Smooth muscle cell (in vitro differentiated cells): ENCODE data around the gene MAP7D2. TPM values are rescaled to one million over a fixed set of nuclear protein-coding genes. Genes with fewer than 3 reads are reported as not detected.

Experiments
- DNase-seq: peaks from one replicate; lab custom pipeline; 2025; ENCODE audit not compliant: unreplicated experiment; lab: John Stamatoyannopoulos, UW
- H2AFZ ChIP-seq: fragments of 200-600 bp; sonication (generic); 2 replicates; pipeline ENCODE4 v1.6.0; 2016; ENCODE audit warnings: antibody characterized with exemption, low read depth, mild to moderate bottlenecking
- H3F3A ChIP-seq: fragments of 200-600 bp; sonication (generic); 2 replicates; pipeline ENCODE4 v1.6.0; 2017; ENCODE audit warnings: antibody characterized with exemption, low read depth
- H3K27ac ChIP-seq: fragments of 200-600 bp; sonication (generic); 2 replicates; pipeline ENCODE4 v1.5.1; 2016; ENCODE audit warnings: low read depth, mild to moderate bottlenecking
- H3K27me3 ChIP-seq: fragments of 200-600 bp; sonication (generic); 2 replicates; pipeline ENCODE4 v1.6.1; 2016; ENCODE audit warnings: low read depth, mild to moderate bottlenecking
- H3K36me3 ChIP-seq: fragments of 200-600 bp; sonication (generic); 2 replicates; pipeline ENCODE4 v1.5.1; 2016; ENCODE audit warnings: low read depth
- H3K4me1 ChIP-seq: fragments of 200-600 bp; sonication (generic); 2 replicates; pipeline ENCODE4 v1.5.1; 2016; ENCODE audit warnings: low read depth
- H3K4me2 ChIP-seq: fragments of 200-600 bp; sonication (generic); 2 replicates; pipeline ENCODE4 v1.6.0; 2016; ENCODE audit warnings: mild to moderate bottlenecking
- H3K4me3 ChIP-seq: fragments of 200-600 bp; sonication (generic); 2 replicates; pipeline ENCODE4 v1.5.1; 2016; ENCODE audit warnings: mild to moderate bottlenecking
- H3K79me2 ChIP-seq: fragments of 200-600 bp; sonication (generic); 2 replicates; pipeline ENCODE4 v1.6.0; 2016; ENCODE audit warnings: low read depth, mild to moderate bottlenecking
- H3K9ac ChIP-seq: fragments of 200-600 bp; sonication (generic); 2 replicates; pipeline ENCODE4 v1.6.0; 2016; ENCODE audit warnings: low read depth
- H3K9me3 ChIP-seq: fragments of 200-600 bp; sonication (generic); replicated peaks from 2 replicates; pipeline ENCODE4 v1.5.1; 2016; ENCODE audit warnings: low read depth
- H4K20me1 ChIP-seq: fragments of 200-600 bp; sonication (generic); 2 replicates; pipeline ENCODE4 v1.6.0; 2016; ENCODE audit warnings: low read depth
- WGBS: methylation state at CpG from one replicate; pipeline ENCODE4 v1.1.7; 2016; ENCODE audit warnings: low lambda C conversion rate; 5-methylcytosine and 5-hydroxymethylcytosine counted together
- polyA plus RNA-seq: library from polyadenylated mRNA; unstranded; fragments of >200 nt; fragmentation: Nextera tagmentation; extraction: Ambion mirVana; gene quantifications from 2 replicates; pipeline ENCODE4 v1.2.1, GENCODE V29; 2016
- total RNA-seq: library from RNA; depleted of rRNA; stranded (reverse); fragments of >200 nt; gene quantifications from 2 replicates; pipeline ENCODE4 v1.2.3, GENCODE V29; 2014
- TF ChIP-seq, protein P1 (sequence below): fragments of 200-600 bp; sonication (generic); IDR thresholded peaks from 2 replicates; pipeline ENCODE4 v1.5.1; 2017; ENCODE audit warnings: borderline replicate concordance, mild to moderate bottlenecking, antibody characterized with exemption; ENCODE audit not compliant: insufficient read depth, poor library complexity, severe bottlenecking

The MAP7D2 gene
- total and polyA plus RNA-seq, 2 experiments from 2014 or later, result 0.18 TPM; not detected in 1

- no peaks in the 10 kb centered on the region for H3K36me3 ChIP-seq
- peak; percentile 58 for DNase-seq
- no peaks in the 10 kb centered on the region for H3K9me3 ChIP-seq
- peaks cover 3% of the 10 kb centered on the region for H3K79me2 ChIP-seq
- H4K20me1 ChIP-seq, result no peaks in the 10 kb centered on the region
- H3F3A ChIP-seq, result no peaks in the 10 kb centered on the region
- no peaks in the 10 kb centered on the region for H3K27me3 ChIP-seq
- peak within 1 kb of the TSS; percentile 86 for H3K4me2 ChIP-seq
- TF ChIP-seq, protein P1, sequence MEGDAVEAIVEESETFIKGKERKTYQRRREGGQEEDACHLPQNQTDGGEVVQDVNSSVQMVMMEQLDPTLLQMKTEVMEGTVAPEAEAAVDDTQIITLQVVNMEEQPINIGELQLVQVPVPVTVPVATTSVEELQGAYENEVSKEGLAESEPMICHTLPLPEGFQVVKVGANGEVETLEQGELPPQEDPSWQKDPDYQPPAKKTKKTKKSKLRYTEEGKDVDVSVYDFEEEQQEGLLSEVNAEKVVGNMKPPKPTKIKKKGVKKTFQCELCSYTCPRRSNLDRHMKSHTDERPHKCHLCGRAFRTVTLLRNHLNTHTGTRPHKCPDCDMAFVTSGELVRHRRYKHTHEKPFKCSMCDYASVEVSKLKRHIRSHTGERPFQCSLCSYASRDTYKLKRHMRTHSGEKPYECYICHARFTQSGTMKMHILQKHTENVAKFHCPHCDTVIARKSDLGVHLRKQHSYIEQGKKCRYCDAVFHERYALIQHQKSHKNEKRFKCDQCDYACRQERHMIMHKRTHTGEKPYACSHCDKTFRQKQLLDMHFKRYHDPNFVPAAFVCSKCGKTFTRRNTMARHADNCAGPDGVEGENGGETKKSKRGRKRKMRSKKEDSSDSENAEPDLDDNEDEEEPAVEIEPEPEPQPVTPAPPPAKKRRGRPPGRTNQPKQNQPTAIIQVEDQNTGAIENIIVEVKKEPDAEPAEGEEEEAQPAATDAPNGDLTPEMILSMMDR, result peak; percentile 74
- H3K4me1 ChIP-seq, result no peaks in the 10 kb centered on the region
- peak within 1 kb of the TSS; percentile 78 for H2AFZ ChIP-seq
- H3K4me3 ChIP-seq, result peak within 1 kb of the TSS; percentile 64
- peak within 1 kb of the TSS; percentile 6 for H3K9ac ChIP-seq
- WGBS, result 31% methylated on average over 19 of the region's 103 CpGs
- no peak within 1 kb of the TSS for H3K27ac ChIP-seq
These were observed 126.0 kb downstream of the MAP7D2 start, which contains the start of gene BCLAF3 for GRCh38 chrX:19990556-19991349. Gene BCLAF3, minus strand, starts transcription at chrX:19991061. Its CDS starts 20,797 bp downstream, at chrX:19970264.

GRCh38 chrX:19990151-19990555, 126.6 kb downstream of the MAP7D2 start:
- Histone ChIP-seq H3K9me3 (no peaks in the 10 kb centered on the region), H3F3A (no peaks in the 10 kb centered on the region), H2AFZ (no peak overlapping the region), H3K27ac (no peak overlapping the region), H3K4me3 (peak overlapping the region; percentile 64), H3K4me1 (no peaks in the 10 kb centered on the region), H3K27me3 (no peaks in the 10 kb centered on the region), H3K79me2 (peaks cover 3% of the 10 kb centered on the region), H3K36me3 (no peaks in the 10 kb centered on the region), H3K4me2 (peak overlapping the region; percentile 86), H4K20me1 (no peaks in the 10 kb centered on the region), H3K9ac (peak overlapping the region; percentile 6)
- 35% methylated on average over 24 of the region's 25 CpGs for WGBS
- TF ChIP-seq, protein P1, result no peak
- no peak for DNase-seq

DNA sequence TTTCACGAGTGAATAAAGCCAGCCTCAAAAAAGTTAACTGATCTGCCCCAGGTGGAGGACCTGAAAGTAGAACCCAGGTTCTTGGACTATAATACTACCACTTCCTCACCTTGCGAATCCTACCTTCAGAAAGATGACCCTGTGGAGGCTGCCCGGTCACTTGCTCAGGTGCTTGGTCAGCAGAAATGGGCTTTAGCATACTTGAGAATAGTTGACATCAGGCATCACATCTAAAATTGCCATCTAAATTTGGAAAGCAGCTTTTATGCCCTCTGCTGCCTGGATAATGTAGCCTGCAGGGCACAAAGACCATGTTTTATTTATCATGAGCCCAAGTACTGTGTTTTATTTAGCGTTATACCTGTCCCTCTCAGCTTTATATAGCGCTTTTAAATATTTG, 128.9 kb downstream of the MAP7D2 start:
- TF ChIP-seq, protein P1, result no peak
- Histone ChIP-seq H3K9ac (no peak overlapping the region), H3K4me3 (no peak overlapping the region), H3K4me1 (no peaks in the 10 kb centered on the region), H3K9me3 (no peaks in the 10 kb centered on the region), H3F3A (no peaks in the 10 kb centered on the region), H3K79me2 (peaks cover 3% of the 10 kb centered on the region), H2AFZ (no peak overlapping the region), H3K4me2 (no peak overlapping the region), H3K27ac (no peak overlapping the region), H3K36me3 (no peaks in the 10 kb centered on the region), H4K20me1 (no peaks in the 10 kb centered on the region), H3K27me3 (no peaks in the 10 kb centered on the region)
- no peak for DNase-seq
- 72% methylated on average over 5 of the region's 5 CpGs for WGBS
